Gastroesophageal sphincter (tissue), 3 donors: ENCODE results near the gene MRPS22.

Source experiments
- CTCF ChIP-seq, 4 experiments: fragments of 200-600 bp in 2 of 4; fragments of 450-650 bp in 2 of 4; sonication (generic) in 1 of 4; IDR thresholded peaks; one replicate each; pipeline ENCODE4 v1.5.1; 2017 to 2019; ENCODE audit warnings: antibody characterized with exemption in 4 of 4, mild to moderate bottlenecking in 2 of 4, moderate library complexity in 2 of 4
- POLR2AphosphoS5 ChIP-seq: sonication (generic); formaldehyde crosslinking; IDR thresholded peaks from one replicate; pipeline ENCODE4 v1.6.1; 2017; ENCODE audit warnings: antibody characterized with exemption

- TF ChIP-seq CTCF (IDR thresholded peaks at IDR 0.05) = no peak
- TF ChIP-seq POLR2AphosphoS5 = no peak
Measured at GRCh38 chr3:139308560-139308959, 35.3 kb upstream of the MRPS22 start.
